ENCODE results near the gene ZNF550. TPM values are rescaled to one million over a fixed set of nuclear protein-coding genes. Genes with fewer than 3 reads are reported as not detected.
A peak's percentile ranks its signal among the peaks of the same experiment; 100 is the strongest.

The ZNF550 gene
- total and polyA plus RNA-seq, 10 of the 15 experiments (the other 5 are each of a cell fraction or from before 2014, with no cell fraction given) = 2.6 to 14.0 (median 7.4) TPM

GRCh38 chr19:57487477-57488298 is 72.0 kb downstream of the ZNF550 start, which contains the start of gene ZNF419 (continued):
- peak; percentile 96 for TF ChIP-seq GABPA (IDR thresholded peaks at IDR 0.05; ENCODE audit: low read depth)
- TF ChIP-seq IKZF2 (IDR thresholded peaks at IDR 0.05) = peak; percentile 58 to 69; a peak in 2 of 4 replicates
- TF ChIP-seq, protein P1, sequence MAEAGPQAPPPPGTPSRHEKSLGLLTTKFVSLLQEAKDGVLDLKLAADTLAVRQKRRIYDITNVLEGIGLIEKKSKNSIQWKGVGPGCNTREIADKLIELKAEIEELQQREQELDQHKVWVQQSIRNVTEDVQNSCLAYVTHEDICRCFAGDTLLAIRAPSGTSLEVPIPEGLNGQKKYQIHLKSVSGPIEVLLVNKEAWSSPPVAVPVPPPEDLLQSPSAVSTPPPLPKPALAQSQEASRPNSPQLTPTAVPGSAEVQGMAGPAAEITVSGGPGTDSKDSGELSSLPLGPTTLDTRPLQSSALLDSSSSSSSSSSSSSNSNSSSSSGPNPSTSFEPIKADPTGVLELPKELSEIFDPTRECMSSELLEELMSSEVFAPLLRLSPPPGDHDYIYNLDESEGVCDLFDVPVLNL (IDR thresholded peaks at IDR 0.05; ENCODE audit: low read depth, low read length) = 0 out of 2 replicates have a peak, but pooled peaks have one; percentile 18
- TF ChIP-seq FOS (IDR thresholded peaks at IDR 0.05; ENCODE audit: borderline replicate concordance, extremely low read depth, insufficient read length) = peak; percentile 31
- peak; percentile 2; the same call in 1 of the 2 replicates for TF ChIP-seq SPI1 (IDR thresholded peaks at IDR 0.05; ENCODE audit: borderline replicate concordance, insufficient read depth, low read depth, low read length)
- peak in 1 of 2 experiments; percentile 60; a peak in 1 of 3 replicates for TF ChIP-seq EGR1 (IDR thresholded peaks at IDR 0.05; ENCODE audit: borderline replicate concordance in 1 of 2, low read depth in 2 of 2, low read length in 2 of 2)
- 0 out of 4 replicates have a peak, but pooled peaks of 1 of the 2 experiments have one; percentile 42 for TF ChIP-seq SRF (IDR thresholded peaks at IDR 0.05; ENCODE audit: low read depth in 2 of 2, low read length in 2 of 2)
- TF ChIP-seq NBN (IDR thresholded peaks at IDR 0.05) = 0 out of 2 replicates have a peak, but pooled peaks have one; percentile 57
- peak; percentile 65 to 73; a peak in 3 of 4 replicates for TF ChIP-seq BHLHE40 (IDR thresholded peaks at IDR 0.05; ENCODE audit: borderline replicate concordance in 1 of 2, low read depth in 2 of 2, low read length in 1 of 2)
- TF ChIP-seq, protein P2, sequence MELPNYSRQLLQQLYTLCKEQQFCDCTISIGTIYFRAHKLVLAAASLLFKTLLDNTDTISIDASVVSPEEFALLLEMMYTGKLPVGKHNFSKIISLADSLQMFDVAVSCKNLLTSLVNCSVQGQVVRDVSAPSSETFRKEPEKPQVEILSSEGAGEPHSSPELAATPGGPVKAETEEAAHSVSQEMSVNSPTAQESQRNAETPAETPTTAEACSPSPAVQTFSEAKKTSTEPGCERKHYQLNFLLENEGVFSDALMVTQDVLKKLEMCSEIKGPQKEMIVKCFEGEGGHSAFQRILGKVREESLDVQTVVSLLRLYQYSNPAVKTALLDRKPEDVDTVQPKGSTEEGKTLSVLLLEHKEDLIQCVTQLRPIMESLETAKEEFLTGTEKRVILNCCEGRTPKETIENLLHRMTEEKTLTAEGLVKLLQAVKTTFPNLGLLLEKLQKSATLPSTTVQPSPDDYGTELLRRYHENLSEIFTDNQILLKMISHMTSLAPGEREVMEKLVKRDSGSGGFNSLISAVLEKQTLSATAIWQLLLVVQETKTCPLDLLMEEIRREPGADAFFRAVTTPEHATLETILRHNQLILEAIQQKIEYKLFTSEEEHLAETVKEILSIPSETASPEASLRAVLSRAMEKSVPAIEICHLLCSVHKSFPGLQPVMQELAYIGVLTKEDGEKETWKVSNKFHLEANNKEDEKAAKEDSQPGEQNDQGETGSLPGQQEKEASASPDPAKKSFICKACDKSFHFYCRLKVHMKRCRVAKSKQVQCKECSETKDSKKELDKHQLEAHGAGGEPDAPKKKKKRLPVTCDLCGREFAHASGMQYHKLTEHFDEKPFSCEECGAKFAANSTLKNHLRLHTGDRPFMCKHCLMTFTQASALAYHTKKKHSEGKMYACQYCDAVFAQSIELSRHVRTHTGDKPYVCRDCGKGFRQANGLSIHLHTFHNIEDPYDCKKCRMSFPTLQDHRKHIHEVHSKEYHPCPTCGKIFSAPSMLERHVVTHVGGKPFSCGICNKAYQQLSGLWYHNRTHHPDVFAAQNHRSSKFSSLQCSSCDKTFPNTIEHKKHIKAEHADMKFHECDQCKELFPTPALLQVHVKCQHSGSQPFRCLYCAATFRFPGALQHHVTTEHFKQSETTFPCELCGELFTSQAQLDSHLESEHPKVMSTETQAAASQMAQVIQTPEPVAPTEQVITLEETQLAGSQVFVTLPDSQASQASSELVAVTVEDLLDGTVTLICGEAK (IDR thresholded peaks at IDR 0.05; ENCODE audit: borderline replicate concordance) = peak; percentile 93
- TF ChIP-seq TBL1XR1 (IDR thresholded peaks at IDR 0.05; ENCODE audit: low read depth, low read length) = 0 out of 2 replicates have a peak, but pooled peaks have one; percentile 22
- TF ChIP-seq POLR2AphosphoS5 (IDR thresholded peaks at IDR 0.05; ENCODE audit: low read length) = peak; percentile 69
- TF ChIP-seq, protein P3, sequence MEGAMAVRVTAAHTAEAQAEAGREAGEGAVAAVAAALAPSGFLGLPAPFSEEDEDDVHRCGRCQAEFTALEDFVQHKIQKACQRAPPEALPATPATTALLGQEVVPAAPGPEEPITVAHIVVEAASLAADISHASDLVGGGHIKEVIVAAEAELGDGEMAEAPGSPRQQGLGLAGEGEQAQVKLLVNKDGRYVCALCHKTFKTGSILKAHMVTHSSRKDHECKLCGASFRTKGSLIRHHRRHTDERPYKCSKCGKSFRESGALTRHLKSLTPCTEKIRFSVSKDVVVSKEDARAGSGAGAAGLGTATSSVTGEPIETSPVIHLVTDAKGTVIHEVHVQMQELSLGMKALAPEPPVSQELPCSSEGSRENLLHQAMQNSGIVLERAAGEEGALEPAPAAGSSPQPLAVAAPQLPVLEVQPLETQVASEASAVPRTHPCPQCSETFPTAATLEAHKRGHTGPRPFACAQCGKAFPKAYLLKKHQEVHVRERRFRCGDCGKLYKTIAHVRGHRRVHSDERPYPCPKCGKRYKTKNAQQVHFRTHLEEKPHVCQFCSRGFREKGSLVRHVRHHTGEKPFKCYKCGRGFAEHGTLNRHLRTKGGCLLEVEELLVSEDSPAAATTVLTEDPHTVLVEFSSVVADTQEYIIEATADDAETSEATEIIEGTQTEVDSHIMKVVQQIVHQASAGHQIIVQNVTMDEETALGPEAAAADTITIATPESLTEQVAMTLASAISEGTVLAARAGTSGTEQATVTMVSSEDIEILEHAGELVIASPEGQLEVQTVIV (IDR thresholded peaks at IDR 0.05; ENCODE audit: borderline replicate concordance, partially characterized antibody) = peak; percentile 66
- peak; percentile 62; the same call in 1 of the 2 replicates for TF ChIP-seq TAF1 (IDR thresholded peaks at IDR 0.05; ENCODE audit: borderline replicate concordance, low read depth, low read length)
- TF ChIP-seq HCFC1 (IDR thresholded peaks at IDR 0.05; ENCODE audit: low read length) = peak; percentile 97
- TF ChIP-seq ELK1 (IDR thresholded peaks at IDR 0.05; ENCODE audit: low read depth, low read length) = peak; percentile 76
